Measurements from ENCODE around the gene CDA. TPM values are rescaled to one million over a fixed set of nuclear protein-coding genes. Genes with fewer than 3 reads are reported as not detected.

CDA gene
- 1 to 10 TPM in 2 of 3 donors, not detected in 1; 1.4 to 5.3 TPM for total RNA-seq
- total RNA-seq (2013) = 0.29 TPM

GRCh38 chr1:20588634-20589225 is at the start of gene CDA:
TSS of gene CDA (plus strand) at chr1:20589097. CDS start at chr1:20589130, 33 bp downstream.
- peak within 1 kb of the TSS in 1 of 2 donors; percentile 18 for H3K27ac Mint-ChIP-seq
- 29% methylated on average over 10 of the region's 11 CpGs for WGBS (ENCODE audit: insufficient coverage)
- H3K9me3 Mint-ChIP-seq = no peaks in the 10 kb centered on the region
- TF ChIP-seq CTCF (IDR thresholded peaks at IDR 0.05) = no peak
- H3K4me1 Mint-ChIP-seq = peaks cover 12 to 19% of the 10 kb centered on the region in 2 donors
- no peak within 1 kb of the TSS for H3K4me3 Mint-ChIP-seq
- Histone ChIP-seq H3K4me1 (ENCODE audit: control insufficient read depth, insufficient read depth, low read length) (peaks cover 15% of the 10 kb centered on the region), H3K27me3 (ENCODE audit: control insufficient read depth, insufficient read depth, low read length) (peaks cover 13% of the 10 kb centered on the region), H3K4me3 (ENCODE audit: low read length) (no peak within 1 kb of the TSS), H3K27ac (ENCODE audit: low read length) (peak within 1 kb of the TSS; percentile 19), H3K9me3 (ENCODE audit: control insufficient read depth, insufficient read depth, low read length) (no peaks in the 10 kb centered on the region), H3K36me3 (ENCODE audit: control insufficient read depth, insufficient read depth, low read length) (no peaks in the 10 kb centered on the region)
- no peak for DNase-seq
- peak in 2 of 3 donors; percentile 14 to 24 for ATAC-seq
- peaks cover 32 to 59% of the 10 kb centered on the region in 2 donors for H3K27me3 Mint-ChIP-seq (ENCODE audit: low read depth in 2 of 2)
- intact Hi-C loops (cut with micrococcal nuclease) = no loop called here
- no peaks in the 10 kb centered on the region for H3K36me3 Mint-ChIP-seq

GRCh38 chr1:20540281-20540680 is 48.6 kb upstream of the CDA start:
- Mint-ChIP-seq H3K4me3 (no peak overlapping the region), H3K36me3 (no peaks in the 10 kb centered on the region), H3K4me1 (no peaks in the 10 kb centered on the region), H3K9me3 (no peaks in the 10 kb centered on the region), H3K27me3 (ENCODE audit: low read depth in 2 of 2) (peaks cover 19 to 42% of the 10 kb centered on the region in 2 donors), H3K27ac (no peak overlapping the region)
- H3K27ac ChIP-seq (ENCODE audit: low read length) = no peak overlapping the region
- 95% methylated on average over 1 of the region's 1 CpG for WGBS (ENCODE audit: insufficient coverage)
- H3K36me3 ChIP-seq (ENCODE audit: control insufficient read depth, insufficient read depth, low read length) = no peaks in the 10 kb centered on the region
- no peaks in the 10 kb centered on the region for H3K4me1 ChIP-seq (ENCODE audit: control insufficient read depth, insufficient read depth, low read length)
- intact Hi-C loops (cut with micrococcal nuclease) = no loop called here
- no peak overlapping the region for H3K4me3 ChIP-seq (ENCODE audit: low read length)
- DNase-seq (no peak), ATAC-seq (no peak)
- no peaks in the 10 kb centered on the region for H3K9me3 ChIP-seq (ENCODE audit: control insufficient read depth, insufficient read depth, low read length)
- no peak for TF ChIP-seq CTCF (IDR thresholded peaks at IDR 0.05)
- H3K27me3 ChIP-seq (ENCODE audit: control insufficient read depth, insufficient read depth, low read length) = no peaks in the 10 kb centered on the region

- DNase-seq (no peak), ATAC-seq (no peak)
- Mint-ChIP-seq H3K27ac (no peak overlapping the region), H3K36me3 (no peaks in the 10 kb centered on the region), H3K4me1 (no peaks in the 10 kb centered on the region), H3K9me3 (no peaks in the 10 kb centered on the region), H3K27me3 (ENCODE audit: low read depth in 2 of 2) (peaks cover 26 to 39% of the 10 kb centered on the region in 2 donors), H3K4me3 (no peak overlapping the region)
- H3K27ac ChIP-seq (ENCODE audit: low read length) = no peak overlapping the region
- no peak for TF ChIP-seq CTCF (IDR thresholded peaks at IDR 0.05)
- WGBS (ENCODE audit: insufficient coverage) = 94% methylated on average over 2 of the region's 3 CpGs
- no peaks in the 10 kb centered on the region for H3K9me3 ChIP-seq (ENCODE audit: control insufficient read depth, insufficient read depth, low read length)
- H3K36me3 ChIP-seq (ENCODE audit: control insufficient read depth, insufficient read depth, low read length) = no peaks in the 10 kb centered on the region
- H3K4me3 ChIP-seq (ENCODE audit: low read length) = no peak overlapping the region
- intact Hi-C loops (cut with micrococcal nuclease) = no loop called here
- peaks cover 3% of the 10 kb centered on the region for H3K27me3 ChIP-seq (ENCODE audit: control insufficient read depth, insufficient read depth, low read length)
- no peaks in the 10 kb centered on the region for H3K4me1 ChIP-seq (ENCODE audit: control insufficient read depth, insufficient read depth, low read length)
These were observed 42.3 kb upstream of the CDA start for GRCh38 chr1:20546637-20547036.

- Histone ChIP-seq H3K4me3 (ENCODE audit: low read length) (no peak overlapping the region), H3K4me1 (ENCODE audit: control insufficient read depth, insufficient read depth, low read length) (no peaks in the 10 kb centered on the region), H3K9me3 (ENCODE audit: control insufficient read depth, insufficient read depth, low read length) (no peaks in the 10 kb centered on the region), H3K36me3 (ENCODE audit: control insufficient read depth, insufficient read depth, low read length) (no peaks in the 10 kb centered on the region), H3K27me3 (ENCODE audit: control insufficient read depth, insufficient read depth, low read length) (peaks cover 15% of the 10 kb centered on the region), H3K27ac (ENCODE audit: low read length) (no peak overlapping the region)
- intact Hi-C loops (cut with micrococcal nuclease) = no loop called here
- H3K27ac Mint-ChIP-seq = no peak overlapping the region
- H3K36me3 Mint-ChIP-seq = no peaks in the 10 kb centered on the region
- no peak overlapping the region for H3K4me3 Mint-ChIP-seq
- WGBS (ENCODE audit: insufficient coverage) = 50% methylated on average over 2 of the region's 3 CpGs
- no peak for TF ChIP-seq CTCF (IDR thresholded peaks at IDR 0.05)
- ATAC-seq (no peak), DNase-seq (no peak)
- H3K4me1 Mint-ChIP-seq = no peaks in the 10 kb centered on the region
- no peaks in the 10 kb centered on the region for H3K9me3 Mint-ChIP-seq
- peaks cover 19 to 24% of the 10 kb centered on the region in 2 donors for H3K27me3 Mint-ChIP-seq (ENCODE audit: low read depth in 2 of 2)
These were observed 37.7 kb upstream of the CDA start for GRCh38 chr1:20551161-20551560.
